Ascending aorta (tissue), 2 donors: ENCODE data around the gene C10orf67. TPM values are rescaled to one million over a fixed set of nuclear protein-coding genes. Genes with fewer than 3 reads are reported as not detected.
"Not testable (repeated sequence)": the region's sequence is repeated elsewhere in the genome, so short reads cannot be mapped to it uniquely, and the experiment has no call there.

Experiments
- DNase-seq, 2 donors: peaks; one replicate each; pipeline ENCODE4 v3.0.0-alpha.2; 2019; ENCODE audit warnings: low spot score in 2 of 2
- H3K27ac ChIP-seq, 2 donors: fragments of 200-600 bp; sonication (generic); one replicate each; pipeline ENCODE4 v1.5.1; 2016 to 2017; ENCODE audit warnings: mild to moderate bottlenecking in 1 of 2
- H3K27me3 ChIP-seq: fragments of 200-600 bp; sonication (generic); one replicate; pipeline ENCODE4 v1.5.1; 2017
- H3K36me3 ChIP-seq, 2 donors: fragments of 200-600 bp; sonication (generic); one replicate each; pipeline ENCODE4 v1.5.1; 2016
- H3K4me1 ChIP-seq, 2 donors: fragments of 200-600 bp; sonication (generic); one replicate each; pipeline ENCODE4 v1.5.1; 2016 to 2017; ENCODE audit warnings: mild to moderate bottlenecking in 1 of 2
- H3K4me3 ChIP-seq, 2 donors: fragments of 200-600 bp; sonication (generic); one replicate each; pipeline ENCODE4 v1.5.1; 2016 to 2017; ENCODE audit warnings: mild to moderate bottlenecking in 1 of 2
- H3K9me3 ChIP-seq, 2 donors: fragments of 200-600 bp; sonication (generic); one replicate each; pipeline ENCODE4 v1.5.1; 2016
- intact Hi-C: fragments of 100-400 bp; cut with DNase I; formaldehyde crosslinking; loops from one replicate; pipeline ENCODE4 v1.15.1; 2023
- total RNA-seq: library from RNA; depleted of rRNA; stranded (reverse); fragments of >200 nt; gene quantifications from one replicate; pipeline ENCODE4 v1.1.0, GENCODE V29; 2016
- TF ChIP-seq, protein P1 (sequence below), 3 experiments: fragments of 200-600 bp in 2 of 3; fragments of 450-650 bp in 1 of 3; sonication (generic) in 2 of 3; IDR thresholded peaks; one replicate each; pipeline ENCODE4 v1.5.1; 2016 to 2019; ENCODE audit warnings: antibody characterized with exemption in 3 of 3, mild to moderate bottlenecking in 1 of 3, moderate library complexity in 1 of 3

C10orf67 gene
- total RNA-seq, 1 donor from 2014 or later, result not detected

DNA sequence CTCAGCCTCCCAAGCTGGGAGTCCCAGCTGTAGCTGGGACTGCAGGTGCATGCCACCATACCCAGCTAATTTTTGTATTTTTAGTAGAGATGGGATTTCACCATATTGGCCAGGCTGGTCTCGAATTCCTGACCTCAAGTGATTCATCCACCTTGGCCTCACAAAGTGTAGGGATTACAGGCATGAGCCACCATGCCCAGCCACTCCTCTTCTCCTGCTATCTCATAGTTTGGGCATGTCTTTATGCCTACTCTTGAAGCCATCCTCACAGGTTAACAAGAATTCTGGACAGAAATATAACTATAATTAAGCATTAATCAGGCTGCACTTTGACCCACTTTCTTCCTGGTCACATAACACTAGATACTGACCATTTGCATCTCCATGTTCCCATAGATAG is 28.6 kb upstream of the C10orf67 start:
- intact Hi-C loops, result no loop called here
- TF ChIP-seq, protein P1, sequence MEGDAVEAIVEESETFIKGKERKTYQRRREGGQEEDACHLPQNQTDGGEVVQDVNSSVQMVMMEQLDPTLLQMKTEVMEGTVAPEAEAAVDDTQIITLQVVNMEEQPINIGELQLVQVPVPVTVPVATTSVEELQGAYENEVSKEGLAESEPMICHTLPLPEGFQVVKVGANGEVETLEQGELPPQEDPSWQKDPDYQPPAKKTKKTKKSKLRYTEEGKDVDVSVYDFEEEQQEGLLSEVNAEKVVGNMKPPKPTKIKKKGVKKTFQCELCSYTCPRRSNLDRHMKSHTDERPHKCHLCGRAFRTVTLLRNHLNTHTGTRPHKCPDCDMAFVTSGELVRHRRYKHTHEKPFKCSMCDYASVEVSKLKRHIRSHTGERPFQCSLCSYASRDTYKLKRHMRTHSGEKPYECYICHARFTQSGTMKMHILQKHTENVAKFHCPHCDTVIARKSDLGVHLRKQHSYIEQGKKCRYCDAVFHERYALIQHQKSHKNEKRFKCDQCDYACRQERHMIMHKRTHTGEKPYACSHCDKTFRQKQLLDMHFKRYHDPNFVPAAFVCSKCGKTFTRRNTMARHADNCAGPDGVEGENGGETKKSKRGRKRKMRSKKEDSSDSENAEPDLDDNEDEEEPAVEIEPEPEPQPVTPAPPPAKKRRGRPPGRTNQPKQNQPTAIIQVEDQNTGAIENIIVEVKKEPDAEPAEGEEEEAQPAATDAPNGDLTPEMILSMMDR (IDR thresholded peaks at IDR 0.05), result no peak
- Histone ChIP-seq H3K36me3 (no peaks in the 10 kb centered on the region), H3K4me3 (no peak overlapping the region), H3K27ac (no peak overlapping the region), H3K27me3 (no peaks in the 10 kb centered on the region), H3K9me3 (no peaks in the 10 kb centered on the region), H3K4me1 (no peaks in the 10 kb centered on the region)
- no peak for DNase-seq

DNA sequence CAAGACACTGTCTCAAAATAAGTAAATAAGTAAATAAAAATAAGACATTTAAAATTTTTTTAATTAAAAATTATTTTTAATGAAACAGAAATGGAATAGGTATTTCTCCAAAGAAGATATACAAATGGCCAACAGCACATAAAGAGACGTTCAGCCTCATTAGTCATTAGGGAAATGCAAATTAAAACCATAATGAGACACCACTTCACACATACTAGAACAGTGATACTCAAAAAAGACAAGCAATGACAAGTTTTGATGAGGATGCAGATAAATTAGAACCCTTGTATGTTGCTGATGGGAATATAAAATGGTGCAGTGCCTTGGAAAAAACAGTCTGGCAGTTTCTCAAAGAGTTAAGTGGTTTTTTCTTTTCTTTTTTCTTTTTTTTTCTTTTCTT is 26.5 kb upstream of the C10orf67 start:
- Histone ChIP-seq H3K36me3 (no peaks in the 10 kb centered on the region), H3K4me3 (no peak overlapping the region), H3K9me3 (no peaks in the 10 kb centered on the region), H3K4me1 (no peaks in the 10 kb centered on the region), H3K27ac (no peak overlapping the region), H3K27me3 (no peaks in the 10 kb centered on the region)
- DNase-seq, result no peak
- TF ChIP-seq, protein P1 (IDR thresholded peaks at IDR 0.05), result no peak
- intact Hi-C loops, result no loop called here

DNA sequence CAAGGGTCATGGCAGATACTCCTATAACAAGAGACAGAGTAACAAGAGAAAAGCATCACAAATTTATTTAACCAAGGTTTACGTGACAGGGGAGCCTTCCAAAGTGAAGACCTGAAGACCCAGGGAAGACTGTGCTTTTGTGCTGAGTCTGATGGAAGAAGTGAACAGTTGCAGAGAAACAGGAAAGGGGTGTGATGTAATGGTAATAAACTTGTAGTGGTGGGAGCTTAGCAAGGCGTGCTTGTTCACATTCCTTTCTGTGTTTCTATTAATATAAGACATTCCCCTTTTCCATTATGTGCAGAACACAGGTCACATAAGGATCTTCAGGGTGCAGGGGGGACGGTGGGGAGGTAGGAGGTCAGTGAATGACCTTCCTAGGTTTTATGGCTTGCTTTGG is 25.5 kb upstream of the C10orf67 start:
- TF ChIP-seq, protein P1 (IDR thresholded peaks at IDR 0.05), result no peak
- no peak overlapping the region for H3K4me3 ChIP-seq
- H3K27me3 ChIP-seq, result no peaks in the 10 kb centered on the region
- no peak overlapping the region for H3K27ac ChIP-seq
- H3K9me3 ChIP-seq, result no peaks in the 10 kb centered on the region
- intact Hi-C loops, result no loop called here
- no peak for DNase-seq
- no peaks in the 10 kb centered on the region for H3K36me3 ChIP-seq
- H3K4me1 ChIP-seq, result no peaks in the 10 kb centered on the region

- no peak overlapping the region for H3K27ac ChIP-seq
- no peaks in the 10 kb centered on the region for H3K9me3 ChIP-seq
- TF ChIP-seq, protein P1 (IDR thresholded peaks at IDR 0.05), result no peak
- no peak for DNase-seq
- no peaks in the 10 kb centered on the region for H3K36me3 ChIP-seq
- no peak overlapping the region for H3K4me3 ChIP-seq
- intact Hi-C loops, result no loop called here
- H3K4me1 ChIP-seq, result no peaks in the 10 kb centered on the region
- H3K27me3 ChIP-seq, result no peaks in the 10 kb centered on the region
Measured at GRCh38 chr10:23368816-23369640, 24.4 kb upstream of the C10orf67 start.

DNA sequence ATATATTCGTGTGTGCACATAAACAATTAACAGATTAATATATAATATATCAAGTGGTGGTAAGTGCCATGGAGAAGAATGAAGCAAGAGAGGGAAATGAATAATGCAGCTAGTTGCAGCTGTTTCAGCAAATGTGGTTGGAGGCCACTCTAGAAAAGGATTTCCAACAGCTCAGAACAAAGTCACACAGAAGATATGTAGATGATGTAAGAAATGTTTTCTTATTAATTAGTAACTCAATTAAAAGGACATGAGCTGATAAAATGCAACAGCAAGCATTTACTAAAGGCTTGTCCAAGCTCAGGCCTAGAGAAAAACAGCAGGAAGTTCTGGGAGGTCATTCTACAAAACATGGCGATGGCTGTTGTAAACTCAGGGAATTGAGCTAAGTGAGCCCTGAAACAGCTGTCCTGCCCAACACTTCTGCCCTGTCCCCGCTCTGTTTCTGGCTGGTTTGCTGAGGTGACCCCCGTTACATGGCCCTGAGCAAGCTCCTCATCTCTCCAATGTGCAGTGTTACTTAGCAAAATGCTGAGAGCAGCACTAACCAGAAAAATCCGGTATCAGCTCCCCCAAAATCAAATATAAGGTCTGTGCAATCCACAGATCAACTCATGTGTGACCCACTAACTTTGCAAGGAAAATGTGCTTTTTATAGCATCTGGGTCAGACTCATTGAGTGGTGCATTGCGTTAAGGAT is 23.4 kb upstream of the C10orf67 start:
- Histone ChIP-seq H3K36me3 (no peaks in the 10 kb centered on the region), H3K4me1 (no peaks in the 10 kb centered on the region), H3K27me3 (no peaks in the 10 kb centered on the region), H3K27ac (no peak overlapping the region), H3K4me3 (no peak overlapping the region), H3K9me3 (no peaks in the 10 kb centered on the region)
- intact Hi-C loops, result no loop called here
- DNase-seq, result no peak
- TF ChIP-seq, protein P1 (IDR thresholded peaks at IDR 0.05), result no peak

DNA sequence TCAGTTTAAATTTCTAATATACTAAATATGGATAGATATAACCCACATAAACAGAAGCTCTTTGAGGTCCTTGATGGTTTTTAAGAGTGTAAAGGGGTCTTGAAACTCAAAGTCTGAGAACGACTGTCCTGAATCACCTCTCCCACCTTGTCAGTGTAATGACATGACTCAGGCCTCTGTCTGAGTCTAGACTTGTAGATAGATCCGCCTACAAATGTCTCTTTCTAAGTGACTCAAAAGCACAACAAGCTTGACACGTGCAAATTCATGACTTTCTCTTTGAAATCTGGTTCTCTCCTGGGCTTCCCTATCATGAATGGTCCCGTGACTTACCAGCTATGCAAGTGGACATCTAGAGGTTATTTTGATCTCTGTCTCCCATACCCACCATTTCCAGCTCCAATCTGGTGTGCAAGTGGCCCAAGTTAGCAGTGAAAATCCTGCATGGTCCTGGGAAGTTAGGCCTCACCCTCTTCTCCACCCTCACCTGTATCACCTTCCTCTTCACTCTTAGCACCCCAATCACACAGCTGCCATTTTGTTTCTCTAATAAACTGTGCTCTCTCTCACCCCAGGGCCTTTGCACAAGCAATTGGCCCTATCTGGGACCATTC is 20.9 kb upstream of the C10orf67 start:
- H3K4me3 ChIP-seq, H3K27me3 ChIP-seq, intact Hi-C loops, DNase-seq, H3K36me3 ChIP-seq, H3K27ac ChIP-seq, H3K9me3 ChIP-seq, H3K4me1 ChIP-seq: not testable (repeated sequence)
